Umbilical cord (tissue), 2 donors: Measurements from ENCODE around the gene TACC3. TPM values are rescaled to one million over a fixed set of nuclear protein-coding genes. Genes with fewer than 3 reads are reported as not detected.
"Not testable (repeated sequence)": the region's sequence is repeated elsewhere in the genome, so short reads cannot be mapped to it uniquely, and the experiment has no call there.

Source experiments
- DNase-seq: peaks from one replicate; pipeline ENCODE4 v3.0.0-alpha.2; 2015; ENCODE audit warnings: low spot score
- total RNA-seq: library from RNA; depleted of rRNA; stranded (reverse); fragments of >200 nt; gene quantifications from one replicate; pipeline ENCODE4 v1.2.3, GENCODE V29; 2014; ENCODE audit warnings: low replicate concordance; ENCODE audit not compliant: insufficient read depth

Gene TACC3
- total RNA-seq = 12.0 TPM

DNA sequence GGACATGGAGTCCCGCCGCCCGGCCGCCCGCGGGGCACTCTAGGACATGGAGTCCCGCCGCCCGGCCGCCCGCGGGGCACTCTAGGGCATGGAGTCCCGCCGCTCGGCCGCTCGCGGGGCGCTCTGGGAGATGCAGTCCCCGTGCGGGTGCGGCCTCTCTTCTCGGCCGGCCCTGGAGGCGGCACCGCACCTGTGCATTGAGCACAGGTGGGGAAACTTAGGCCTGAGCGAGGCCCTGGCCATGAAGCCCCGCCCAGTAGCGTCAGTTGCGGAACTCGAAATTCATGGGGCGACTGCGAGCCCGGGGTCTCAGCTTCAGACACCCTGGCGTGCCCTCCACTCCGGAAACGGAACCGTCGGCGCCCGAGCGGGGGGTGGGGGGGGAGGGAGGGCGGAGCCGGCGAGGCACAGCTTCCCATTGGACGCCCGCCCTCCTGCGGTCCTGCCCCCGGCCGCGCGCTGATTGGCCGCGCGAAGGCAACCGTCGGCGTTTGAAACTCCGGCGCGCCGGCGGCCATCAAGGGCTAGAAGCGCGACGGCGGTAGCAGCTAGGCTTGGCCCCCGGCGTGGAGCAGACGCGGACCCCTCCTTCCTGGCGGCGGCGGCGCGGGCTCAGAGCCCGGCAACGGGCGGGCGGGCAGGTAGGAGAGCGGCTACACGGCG lies at the start of gene TACC3, which contains the start of gene TMEM129:
Gene TACC3 (plus strand): TSS at position 519 of the 663 bp plus-strand sequence. CDS start 1,901 bp downstream, outside the sequence.
Gene TMEM129 (minus strand): TSS at position 321 of the 663 bp plus-strand sequence. CDS start 486 bp downstream, outside the sequence.
- peak; percentile 96 for DNase-seq

GRCh38 chr4:1673671-1674070 lies 47.6 kb upstream of the TACC3 start:
- no peak for DNase-seq

DNA sequence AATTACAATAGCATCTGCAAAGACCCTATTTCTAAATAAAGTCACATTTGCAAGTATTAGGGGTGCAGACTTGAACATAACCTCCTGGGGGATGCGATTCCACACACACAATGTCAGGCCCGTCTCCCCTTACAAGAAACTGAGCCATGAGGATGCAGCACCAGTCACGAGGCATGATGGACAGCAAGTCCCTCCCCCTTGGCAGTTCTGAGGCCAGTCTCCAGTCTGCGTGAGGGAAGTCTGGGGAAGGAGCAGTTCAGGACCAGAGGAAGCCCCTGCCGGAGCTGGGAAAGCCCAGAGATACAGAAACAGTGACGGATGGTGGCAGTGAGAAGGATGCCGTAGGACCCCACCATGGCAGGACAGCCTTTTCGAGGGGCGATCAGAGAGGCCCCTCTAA lies 46.6 kb upstream of the TACC3 start:
- no peak for DNase-seq

GRCh38 chr4:1675136-1675801 lies 46.1 kb upstream of the TACC3 start:
- no peak for DNase-seq

GRCh38 chr4:1675802-1676137 lies 45.6 kb upstream of the TACC3 start:
- no peak for DNase-seq

GRCh38 chr4:1676605-1677525 lies 44.5 kb upstream of the TACC3 start:
- no peak for DNase-seq

DNA sequence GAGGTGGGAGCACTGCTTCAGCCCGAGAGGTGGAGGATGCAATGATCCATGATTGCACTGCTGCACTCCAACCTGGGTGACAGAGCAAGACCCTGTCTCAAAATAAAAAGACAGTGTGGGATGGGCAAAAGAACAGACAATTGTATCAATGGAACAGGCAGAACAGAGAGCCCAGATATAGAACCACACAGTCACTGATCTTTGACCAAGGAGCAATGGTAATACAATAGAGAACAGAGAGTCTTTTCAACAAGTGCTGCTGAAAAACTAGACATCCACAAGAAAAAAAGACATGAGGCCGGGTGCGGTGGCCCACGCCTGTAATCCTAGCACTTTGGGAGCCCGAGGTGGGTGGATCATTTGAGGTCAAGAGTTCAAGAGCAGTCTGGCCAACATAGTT lies 43.1 kb upstream of the TACC3 start:
- DNase-seq = no peak

GRCh38 chr4:1682860-1683259 lies 38.5 kb upstream of the TACC3 start:
- DNase-seq = no peak

DNA sequence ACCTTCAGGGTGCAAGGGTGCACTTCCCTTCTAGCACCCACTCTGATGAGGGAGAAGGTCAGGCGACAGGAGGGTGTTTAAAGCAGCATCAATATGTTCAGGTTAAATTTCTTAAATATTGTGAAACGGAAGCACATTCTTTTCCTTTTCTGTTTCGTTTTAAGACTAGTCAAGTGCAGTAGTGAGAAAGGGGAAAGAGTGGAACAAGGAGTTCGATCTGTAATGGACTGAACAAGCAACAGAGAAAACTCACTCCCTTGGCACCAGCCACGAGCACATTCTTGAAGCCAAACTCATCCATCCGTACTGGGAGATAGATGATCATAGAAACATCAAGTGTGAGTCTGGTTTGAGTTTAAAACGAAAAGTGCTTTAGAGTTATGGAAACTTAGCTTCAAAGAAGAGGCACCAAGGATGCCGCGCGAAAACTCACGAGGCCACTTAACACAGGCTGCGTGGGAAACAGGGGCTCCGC lies 38.0 kb upstream of the TACC3 start:
- DNase-seq = peak; percentile 75

DNA sequence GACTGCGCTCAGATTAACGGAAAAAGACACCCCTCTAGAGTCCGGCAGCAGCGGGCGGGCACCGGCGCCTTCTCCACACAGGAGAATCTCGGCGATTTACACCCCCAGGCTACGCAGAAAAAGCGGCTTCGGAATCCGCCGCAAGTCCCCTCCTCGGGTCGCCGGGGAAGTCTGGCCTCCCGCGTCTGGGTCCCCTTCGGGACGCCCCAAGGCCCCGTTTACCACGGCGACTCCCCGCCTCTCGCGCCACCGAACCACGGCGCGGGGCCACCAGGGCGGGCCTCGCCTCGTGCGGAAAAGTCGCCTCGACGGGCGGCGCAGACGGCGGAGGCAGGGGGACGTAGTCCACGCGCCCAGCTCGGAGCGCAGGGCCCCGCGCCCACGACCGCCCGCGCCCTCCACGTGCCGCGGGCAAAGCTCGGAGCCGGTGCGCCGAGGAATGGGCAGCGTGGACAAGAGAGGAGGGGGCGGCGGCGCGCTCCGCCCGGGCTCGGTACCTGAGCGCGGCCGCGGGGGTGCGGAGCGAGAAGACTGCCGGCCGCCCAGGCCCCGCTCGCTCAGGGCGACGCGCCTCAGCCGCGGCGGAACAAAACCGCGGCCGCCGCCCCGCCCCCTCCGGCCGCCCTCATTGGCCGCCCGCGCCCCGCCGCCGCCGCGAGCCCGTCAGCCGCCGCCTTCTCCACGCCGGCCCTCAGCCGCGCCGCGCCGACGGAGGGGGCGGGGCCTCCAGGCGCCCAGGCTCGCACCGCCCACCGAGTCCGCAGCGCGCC lies 37.4 kb upstream of the TACC3 start, which contains the start of gene FAM53A:
Gene FAM53A (minus strand): TSS at position 578 of the 770 bp plus-strand sequence. CDS start 15,572 bp downstream, outside the sequence.
- peak; percentile 86 for DNase-seq

GRCh38 chr4:1684506-1685234 lies 36.7 kb upstream of the TACC3 start:
- no peak for DNase-seq

DNA sequence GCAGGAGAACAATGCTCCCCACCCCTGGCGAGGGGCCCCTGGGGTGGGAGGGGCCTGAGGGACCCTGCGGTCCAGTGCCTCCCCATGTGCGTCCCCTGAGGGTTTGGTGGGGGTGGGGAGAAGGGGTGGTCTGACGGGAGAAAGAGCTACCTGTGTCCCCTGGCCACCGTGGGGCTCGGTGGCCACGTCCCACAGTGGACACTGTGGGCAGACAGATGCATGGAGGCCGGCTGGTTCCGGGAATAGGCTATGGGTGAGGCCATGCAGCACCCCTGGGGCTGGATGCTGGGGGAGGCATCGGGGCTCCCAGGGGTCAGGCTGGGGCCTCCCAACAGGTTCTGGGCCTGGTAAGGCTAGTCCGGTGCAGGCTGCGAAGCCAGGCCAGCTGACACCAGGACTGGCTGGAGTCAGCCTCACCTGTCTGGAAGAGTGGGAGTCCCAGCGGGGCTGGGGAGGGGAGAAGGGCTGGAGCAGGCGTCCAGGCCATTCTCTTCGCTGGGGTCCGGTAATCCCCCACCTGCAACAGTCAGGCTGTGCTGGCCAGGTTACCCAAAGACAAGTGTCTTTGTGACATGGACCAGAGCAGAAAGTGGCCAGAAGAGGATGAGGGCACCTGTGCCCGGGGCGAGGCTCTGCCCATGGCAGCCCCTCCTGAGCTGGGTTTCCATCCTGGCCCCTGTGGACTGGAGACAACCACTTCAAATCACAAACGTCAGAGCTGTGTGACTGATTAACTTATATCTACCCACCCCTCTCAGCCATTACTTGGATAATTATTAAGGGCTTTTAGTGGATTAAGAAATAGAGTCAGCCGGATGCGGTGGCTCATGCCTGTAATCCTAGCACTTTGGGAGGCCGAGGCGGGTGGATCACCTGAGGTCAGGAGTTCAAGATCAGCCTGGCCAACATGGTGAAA lies 35.8 kb upstream of the TACC3 start:
- DNase-seq = no peak

DNA sequence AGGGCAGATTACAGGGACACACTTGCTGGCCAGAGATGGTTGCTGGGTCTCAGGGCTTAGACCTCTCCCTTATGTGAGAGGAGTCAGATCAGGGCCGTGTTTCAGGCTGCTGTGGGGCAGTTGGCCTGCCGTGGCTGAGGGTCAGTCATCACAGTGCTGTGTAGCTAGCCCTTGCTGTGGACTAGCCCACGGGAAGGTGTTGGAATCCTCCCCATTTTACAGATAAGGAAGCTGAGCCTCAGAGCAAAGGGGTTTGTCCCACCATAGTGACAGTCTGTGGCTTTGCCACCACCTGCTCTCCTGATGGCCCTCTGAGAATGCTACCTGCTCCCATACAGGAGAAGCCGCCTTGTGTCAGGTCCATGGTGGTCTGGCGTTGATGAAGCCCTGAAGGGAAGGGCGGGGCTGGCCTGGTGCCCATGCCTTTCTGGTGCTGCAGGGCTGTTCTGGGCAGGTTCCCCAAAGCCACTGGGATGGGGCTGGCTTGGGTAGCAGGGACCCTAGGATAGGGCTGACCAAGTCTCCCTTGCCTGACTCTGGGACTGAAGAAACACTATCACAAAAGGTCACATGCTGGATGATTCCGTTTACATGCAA lies 34.8 kb upstream of the TACC3 start:
- DNase-seq = no peak

GRCh38 chr4:1690698-1691097 lies 30.6 kb upstream of the TACC3 start:
- DNase-seq = no peak

GRCh38 chr4:1691737-1692373 lies 29.5 kb upstream of the TACC3 start:
- DNase-seq = no peak

DNA sequence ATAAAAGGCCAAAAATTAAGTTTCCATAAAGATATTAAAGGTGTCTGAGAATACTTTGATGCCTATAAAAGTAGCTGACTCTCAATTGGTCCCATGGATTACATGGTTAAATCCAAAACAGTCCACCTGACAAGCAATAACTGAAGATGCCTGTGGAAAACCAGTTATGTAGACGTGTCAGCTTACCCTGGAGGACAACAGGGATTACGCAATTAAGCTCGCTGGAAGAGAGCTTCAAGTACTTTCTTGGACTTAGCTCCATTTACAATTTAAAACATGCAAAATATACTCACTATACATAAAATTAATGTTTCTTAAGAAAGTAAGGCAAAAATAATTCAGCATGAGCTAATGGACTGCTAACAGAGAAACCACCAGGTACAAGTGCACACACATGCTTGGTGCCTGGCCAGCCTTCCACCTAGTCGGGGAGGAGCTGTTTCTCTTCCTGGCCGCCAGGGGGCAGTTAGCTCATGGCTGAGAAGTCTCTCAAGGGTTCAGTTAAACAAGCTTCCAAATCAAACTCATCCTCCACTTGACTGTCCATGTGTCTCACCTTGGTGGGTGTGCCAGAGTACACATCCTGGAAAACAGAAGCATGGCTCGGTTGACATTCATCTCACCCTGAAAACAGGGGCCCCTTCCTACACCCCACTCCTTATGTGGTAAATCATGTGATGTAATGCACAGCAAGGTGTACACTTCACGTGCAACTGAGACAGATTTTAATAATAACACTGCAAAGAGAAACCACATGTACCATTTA lies 28.0 kb upstream of the TACC3 start:
- DNase-seq = peak; percentile 66

DNA sequence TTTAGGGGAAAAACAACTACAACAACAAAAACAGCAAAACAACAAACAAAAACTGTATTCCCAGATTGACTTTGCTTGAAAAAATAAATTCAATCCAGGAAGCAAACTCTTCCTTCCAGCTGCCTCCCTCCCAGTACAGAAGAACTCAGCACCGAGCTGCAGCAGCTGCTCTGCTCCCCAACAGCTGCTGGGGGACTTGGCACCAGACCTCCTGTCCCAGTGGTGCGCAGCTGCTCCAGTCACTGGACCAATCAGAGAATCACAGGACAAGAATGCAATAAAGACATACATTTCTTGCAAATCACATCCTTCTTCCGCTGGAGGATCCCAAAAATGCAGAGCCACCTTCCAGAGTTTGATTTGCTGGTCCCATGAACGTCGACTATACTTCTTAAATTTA lies 25.4 kb upstream of the TACC3 start:
- no peak for DNase-seq

DNA sequence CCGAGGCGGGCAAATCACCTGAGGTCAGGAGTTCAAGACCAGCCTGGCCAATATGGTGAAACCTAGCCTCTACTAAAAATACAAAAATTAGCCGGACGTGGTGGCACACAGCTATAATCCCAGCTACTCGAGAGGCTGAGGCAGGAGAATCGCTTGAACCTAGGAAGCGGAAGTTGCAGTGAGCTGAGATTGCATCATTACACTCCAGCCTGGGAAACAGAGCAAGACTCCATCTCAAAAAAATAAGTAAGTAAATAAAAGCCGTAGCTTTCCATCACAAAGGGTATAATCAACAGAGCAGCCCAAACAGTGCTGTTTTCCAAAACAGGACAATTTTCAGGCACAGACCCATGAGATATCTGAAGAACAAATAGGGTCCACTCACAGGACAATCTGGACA lies 19.6 kb upstream of the TACC3 start:
- DNase-seq = not testable (repeated sequence)
